HG03139 (cell line): Measurements from ENCODE around the gene ROBO2.

Experiments
- ATAC-seq: cut with Tn5 transposase; IDR thresholded peaks from one replicate; pipeline ENCODE4 v1.9.1; 2021; ENCODE audit not compliant: unreplicated experiment

The ROBO2 gene

DNA sequence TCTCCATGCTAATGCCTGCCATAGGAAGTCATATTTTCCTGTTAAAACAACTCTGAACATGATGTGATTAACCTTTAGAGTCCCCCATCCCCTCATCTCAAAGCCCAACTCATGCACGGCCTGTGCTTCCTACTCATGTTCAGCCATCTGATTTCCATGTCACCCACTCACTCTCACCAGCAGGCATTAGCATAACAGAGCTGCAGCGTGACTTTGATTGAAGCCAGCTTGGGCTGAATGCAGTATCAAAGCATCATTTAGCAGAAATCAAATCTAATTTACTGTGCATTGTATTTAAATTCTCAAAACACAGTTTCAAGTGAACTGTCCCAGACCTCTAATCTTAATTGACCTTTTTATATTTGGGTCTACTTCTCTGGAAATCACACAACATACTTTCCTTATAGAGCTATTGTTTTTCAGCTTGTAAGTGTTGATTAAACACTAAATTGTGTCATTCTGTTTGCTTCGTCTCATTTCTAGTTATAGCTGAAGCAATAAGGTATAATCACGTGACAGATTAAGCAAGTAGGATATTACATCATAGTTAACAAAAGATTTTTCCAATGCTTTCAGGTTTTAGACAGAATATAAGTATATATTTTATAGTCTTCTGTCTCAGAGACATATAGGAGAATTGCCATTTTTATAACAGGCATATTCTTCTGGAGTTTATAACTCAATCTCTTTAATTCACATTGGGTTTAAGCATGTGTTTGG lies 501.5 kb downstream of the ROBO2 start:
- no peak for ATAC-seq

DNA sequence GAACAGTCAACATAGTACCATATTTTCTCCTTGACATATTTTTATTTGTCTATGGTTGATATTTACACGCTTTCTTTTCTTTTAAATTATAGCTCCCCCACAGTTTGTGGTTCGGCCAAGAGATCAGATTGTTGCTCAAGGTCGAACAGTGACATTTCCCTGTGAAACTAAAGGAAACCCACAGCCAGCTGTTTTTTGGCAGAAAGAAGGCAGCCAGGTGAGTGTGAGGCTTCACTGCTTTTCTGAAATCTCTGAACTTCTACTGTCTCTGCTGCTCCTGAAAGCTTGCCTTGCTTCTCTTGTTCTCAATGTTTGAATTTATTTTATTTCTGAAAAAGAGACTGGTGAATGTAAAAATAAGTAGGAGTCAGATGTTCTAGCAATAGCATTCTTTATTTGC lies 506.3 kb downstream of the ROBO2 start:
- no peak for ATAC-seq

GRCh38 chr3:77549034-77549433 lies 509.1 kb downstream of the ROBO2 start:
- no peak for ATAC-seq

DNA sequence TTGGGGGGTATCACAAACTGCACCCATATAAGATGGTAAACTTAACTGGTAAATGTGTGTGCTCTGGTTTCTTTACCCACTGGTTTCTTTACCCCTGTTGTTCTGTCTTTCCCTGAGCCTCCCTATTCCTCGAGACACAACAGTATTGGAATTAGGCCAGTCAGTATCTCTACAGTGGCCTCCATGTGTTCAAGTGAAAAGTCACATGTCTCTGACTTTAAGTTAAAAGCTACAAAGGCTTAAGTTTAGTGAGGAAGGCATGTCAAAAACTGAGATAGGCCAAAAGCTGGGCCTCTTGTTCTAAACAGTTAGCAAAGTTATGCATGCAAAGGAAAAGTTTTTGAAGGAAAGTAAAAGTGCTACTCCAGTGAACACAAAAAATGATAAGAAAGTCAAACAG lies 513.3 kb downstream of the ROBO2 start:
- no peak for ATAC-seq

DNA sequence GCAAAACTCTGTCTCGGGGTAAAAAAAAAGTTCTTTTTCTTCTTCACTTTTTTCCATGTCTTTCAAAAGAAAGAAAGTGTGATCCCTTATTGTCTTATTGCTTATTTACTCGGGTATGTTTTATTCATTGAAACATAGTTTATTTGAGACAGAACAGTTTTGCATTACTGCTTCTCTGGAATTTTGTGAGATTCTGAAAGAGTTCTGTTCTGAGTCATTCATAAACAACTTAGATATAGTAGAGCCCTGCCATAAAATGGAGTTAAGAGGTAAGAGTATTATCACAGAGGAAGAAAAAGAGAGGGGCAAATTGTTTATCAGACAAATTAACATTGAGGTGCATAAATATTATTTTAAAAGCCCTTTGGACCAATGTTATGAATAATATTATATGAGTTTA lies 522.2 kb downstream of the ROBO2 start:
- ATAC-seq, result no peak

- no peak for ATAC-seq
These were observed 523.1 kb downstream of the ROBO2 start for GRCh38 chr3:77563012-77563411.

DNA sequence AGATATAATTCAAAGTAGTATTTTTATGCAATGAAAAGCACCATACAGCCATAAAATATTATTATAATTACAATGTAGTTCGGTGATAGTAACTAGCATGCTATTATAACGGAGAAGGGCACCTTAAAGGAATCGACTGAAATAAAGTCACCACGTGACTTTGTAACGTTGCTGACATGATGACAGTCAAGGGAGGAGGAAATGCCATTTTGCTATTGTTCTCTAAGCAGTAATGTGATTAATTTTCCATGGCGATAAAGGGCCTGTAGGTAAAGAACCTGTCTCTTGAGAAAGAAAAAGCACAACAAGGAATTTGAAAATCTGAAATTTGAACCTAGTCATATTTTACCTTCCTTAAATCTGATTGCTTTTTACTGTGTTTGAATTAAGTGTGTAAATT lies 526.2 kb downstream of the ROBO2 start:
- no peak for ATAC-seq

- ATAC-seq, result no peak
These were observed 532.2 kb downstream of the ROBO2 start for GRCh38 chr3:77571971-77572715.

DNA sequence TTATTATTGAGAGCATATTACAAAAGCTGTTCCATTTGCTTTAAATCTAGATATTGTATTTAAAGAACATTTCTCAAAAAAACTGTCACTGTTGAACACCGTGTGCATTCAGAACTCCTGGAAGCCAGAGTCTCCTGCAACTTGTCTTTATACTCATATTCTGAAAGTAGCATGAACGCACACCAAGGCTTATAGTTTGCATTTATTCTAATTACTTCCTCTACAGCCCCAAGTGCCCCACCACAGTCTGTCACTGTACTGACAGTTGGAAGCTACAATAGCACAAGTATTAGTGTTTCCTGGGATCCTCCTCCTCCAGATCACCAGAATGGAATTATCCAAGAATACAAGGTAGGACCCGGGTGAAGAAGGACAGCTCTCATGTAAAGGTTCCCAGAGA lies 537.4 kb downstream of the ROBO2 start:
- no peak for ATAC-seq

- ATAC-seq, result no peak
These were observed 546.3 kb downstream of the ROBO2 start for GRCh38 chr3:77586216-77586615.

GRCh38 chr3:77588863-77589262 lies 549.0 kb downstream of the ROBO2 start:
- ATAC-seq, result no peak

DNA sequence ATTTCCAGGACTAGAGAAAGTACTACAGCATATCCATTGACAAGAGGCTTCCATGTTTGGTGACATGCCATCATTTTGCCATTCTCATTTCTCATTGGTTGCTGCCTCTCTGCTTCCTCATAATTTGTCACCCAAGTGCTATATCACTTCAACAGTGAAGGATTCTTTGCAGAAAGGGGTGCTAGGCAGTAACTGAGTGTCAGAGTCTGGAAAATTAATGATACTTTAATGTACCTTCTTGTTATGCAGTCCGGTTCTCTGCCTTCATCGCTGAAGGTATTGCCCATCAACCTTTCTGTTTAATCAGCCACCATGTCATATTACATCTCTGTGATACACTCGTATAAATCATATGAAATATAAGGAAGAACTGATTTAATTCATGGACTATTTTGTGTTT lies 550.3 kb downstream of the ROBO2 start:
- ATAC-seq, result no peak

GRCh38 chr3:77595371-77595870 lies 555.5 kb downstream of the ROBO2 start:
- no peak for ATAC-seq

GRCh38 chr3:77599948-77600347 lies 560.0 kb downstream of the ROBO2 start:
- no peak for ATAC-seq

DNA sequence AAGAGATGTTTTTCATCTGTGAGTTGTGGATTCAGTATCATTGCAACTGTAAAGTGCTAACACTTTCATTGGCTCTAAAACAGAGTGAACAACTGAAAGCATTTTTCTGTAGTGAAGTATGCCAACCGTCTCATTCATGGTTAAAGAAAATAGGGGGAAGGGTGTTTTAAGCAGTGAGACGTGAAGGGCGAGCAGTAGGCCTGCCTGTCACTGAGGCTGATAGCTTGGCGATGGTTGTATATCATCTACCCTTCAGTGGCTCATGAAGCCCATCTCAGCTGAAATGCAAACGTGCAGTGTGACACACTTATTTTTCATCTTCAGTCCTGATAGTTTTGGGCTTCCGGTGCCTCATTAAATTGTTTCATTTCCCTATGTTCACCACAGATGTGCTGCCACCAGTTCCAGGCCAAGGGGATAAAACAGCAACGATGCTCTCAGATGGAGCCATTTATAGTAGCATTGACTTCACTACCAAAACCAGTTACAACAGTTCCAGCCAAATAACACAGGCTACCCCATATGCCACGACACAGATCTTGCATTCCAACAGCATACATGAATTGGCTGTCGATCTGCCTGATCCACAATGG lies 562.0 kb downstream of the ROBO2 start:
- ATAC-seq, result no peak

DNA sequence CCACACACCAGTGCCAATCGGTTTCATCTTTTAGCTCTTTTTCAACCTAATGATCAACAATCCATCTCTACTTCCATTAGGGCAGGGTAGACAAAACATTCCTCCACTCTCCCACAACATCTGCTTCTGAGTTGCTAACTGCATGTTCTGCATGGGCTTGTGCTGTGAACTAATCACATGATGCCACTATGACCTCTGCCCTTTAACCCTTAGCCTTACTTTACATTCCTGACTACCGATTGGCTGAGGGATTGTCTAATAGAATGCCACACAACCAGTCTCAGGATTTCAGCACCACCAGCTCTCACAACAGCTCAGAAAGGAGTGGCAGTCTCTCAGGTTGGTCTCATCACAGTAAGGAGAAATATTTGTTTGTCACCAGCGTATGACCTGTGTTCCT lies 562.8 kb downstream of the ROBO2 start:
- ATAC-seq, result no peak

DNA sequence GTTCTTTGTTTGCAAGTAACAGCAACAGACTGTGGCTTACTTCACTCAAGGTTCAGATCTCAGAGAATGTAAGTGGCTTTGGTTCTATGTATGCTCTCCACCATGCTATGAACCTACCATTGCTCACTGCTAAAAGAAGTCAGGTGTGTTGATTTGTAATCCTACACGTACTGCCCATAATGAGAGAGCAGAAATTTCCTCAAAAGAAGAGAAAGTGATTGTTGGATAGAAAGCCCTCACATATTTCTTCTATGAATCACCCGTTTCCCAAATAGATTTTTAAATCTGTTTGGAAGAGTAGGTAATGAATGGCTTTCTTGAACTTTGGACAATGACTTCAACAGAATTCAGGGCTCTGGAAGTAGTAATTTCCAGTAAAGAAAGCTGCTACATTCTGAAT lies 565.4 kb downstream of the ROBO2 start:
- no peak for ATAC-seq

DNA sequence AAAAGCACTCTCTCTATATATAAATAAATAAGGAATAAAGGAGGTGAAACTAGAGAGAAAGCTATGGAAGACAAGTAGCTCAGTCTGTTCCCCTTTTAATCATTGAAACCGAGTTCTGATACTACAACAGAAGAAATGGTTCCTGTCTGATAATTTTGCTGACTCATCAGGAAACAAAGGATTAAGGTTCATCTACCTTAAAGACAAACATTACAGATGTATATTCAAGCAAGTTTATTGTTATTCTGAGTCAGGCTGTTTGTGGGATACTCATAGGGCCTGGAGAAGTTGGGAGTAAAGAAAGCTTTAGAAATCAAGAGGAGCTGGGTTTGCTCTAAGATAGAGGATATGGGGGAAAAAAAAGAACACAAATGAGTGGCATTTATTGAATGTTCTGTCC lies 566.0 kb downstream of the ROBO2 start:
- no peak for ATAC-seq

DNA sequence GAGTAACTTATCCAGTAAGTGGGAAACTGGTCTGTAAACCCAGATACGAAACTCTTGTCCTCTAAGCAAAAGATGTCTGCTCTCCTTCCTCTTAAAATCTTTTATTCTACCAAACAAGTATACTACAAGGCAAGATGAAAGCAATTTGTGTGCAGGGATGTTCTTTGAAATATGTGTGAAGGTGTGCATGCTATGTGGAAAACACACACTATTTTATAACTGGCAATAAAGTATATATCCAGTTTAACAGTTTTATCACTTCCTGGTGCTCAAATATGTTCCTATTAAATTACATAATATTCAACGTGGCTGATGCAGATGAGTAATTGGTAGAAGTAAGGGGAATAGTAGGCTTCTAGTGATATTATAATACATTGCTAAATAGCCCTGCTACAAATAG lies 566.5 kb downstream of the ROBO2 start:
- no peak for ATAC-seq

DNA sequence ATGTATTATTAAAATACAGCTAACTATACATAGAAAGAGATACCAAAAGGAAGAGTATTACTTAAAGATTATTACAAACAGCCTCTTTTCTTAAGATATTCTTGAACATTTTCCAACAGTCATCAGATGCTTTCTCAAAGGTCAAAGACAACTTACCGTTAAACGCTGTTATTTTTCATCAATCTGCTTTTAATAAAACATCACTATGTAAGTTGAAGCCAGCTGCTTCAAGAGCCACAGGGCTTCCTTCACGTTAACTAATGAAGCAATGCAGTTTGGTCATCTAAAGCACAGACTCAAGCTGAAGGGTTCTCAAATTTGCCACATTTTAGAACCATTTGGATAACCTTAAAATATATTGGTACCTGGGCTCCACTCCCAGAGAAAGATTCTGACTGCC lies 578.8 kb downstream of the ROBO2 start:
- no peak for ATAC-seq

GRCh38 chr3:77620009-77620408 lies 580.1 kb downstream of the ROBO2 start:
- ATAC-seq, result no peak

- ATAC-seq, result no peak
These were observed 583.6 kb downstream of the ROBO2 start for GRCh38 chr3:77623500-77623899.
